Measurements from ENCODE around the gene GAS7. TPM values are rescaled to one million over a fixed set of nuclear protein-coding genes. Genes with fewer than 3 reads are reported as not detected.
A peak's percentile ranks its signal among the peaks of the same experiment; 100 is the strongest.
"Not testable (repeated sequence)": the region's sequence is repeated elsewhere in the genome, so short reads cannot be mapped to it uniquely, and the experiment has no call there.

GAS7 gene
- total RNA-seq, 1 donor from 2014 or later = 50.6 TPM

GRCh38 chr17:10103712-10104111, 94.7 kb downstream of the GAS7 start:
- no peak overlapping the region for H3K27ac ChIP-seq
- no peak overlapping the region for H3K4me3 ChIP-seq
- ATAC-seq = no peak
- H3K4me1 ChIP-seq = no peaks in the 10 kb centered on the region
- no peaks in the 10 kb centered on the region for H3K9me3 ChIP-seq
- no peaks in the 10 kb centered on the region for H3K36me3 ChIP-seq
- DNase-seq = no peak
- TF ChIP-seq, protein P1, sequence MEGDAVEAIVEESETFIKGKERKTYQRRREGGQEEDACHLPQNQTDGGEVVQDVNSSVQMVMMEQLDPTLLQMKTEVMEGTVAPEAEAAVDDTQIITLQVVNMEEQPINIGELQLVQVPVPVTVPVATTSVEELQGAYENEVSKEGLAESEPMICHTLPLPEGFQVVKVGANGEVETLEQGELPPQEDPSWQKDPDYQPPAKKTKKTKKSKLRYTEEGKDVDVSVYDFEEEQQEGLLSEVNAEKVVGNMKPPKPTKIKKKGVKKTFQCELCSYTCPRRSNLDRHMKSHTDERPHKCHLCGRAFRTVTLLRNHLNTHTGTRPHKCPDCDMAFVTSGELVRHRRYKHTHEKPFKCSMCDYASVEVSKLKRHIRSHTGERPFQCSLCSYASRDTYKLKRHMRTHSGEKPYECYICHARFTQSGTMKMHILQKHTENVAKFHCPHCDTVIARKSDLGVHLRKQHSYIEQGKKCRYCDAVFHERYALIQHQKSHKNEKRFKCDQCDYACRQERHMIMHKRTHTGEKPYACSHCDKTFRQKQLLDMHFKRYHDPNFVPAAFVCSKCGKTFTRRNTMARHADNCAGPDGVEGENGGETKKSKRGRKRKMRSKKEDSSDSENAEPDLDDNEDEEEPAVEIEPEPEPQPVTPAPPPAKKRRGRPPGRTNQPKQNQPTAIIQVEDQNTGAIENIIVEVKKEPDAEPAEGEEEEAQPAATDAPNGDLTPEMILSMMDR (IDR thresholded peaks at IDR 0.05) = no peak
- H3K27me3 ChIP-seq = no peaks in the 10 kb centered on the region
- intact Hi-C loops (cut with DNase I) = no loop called here

- Histone ChIP-seq H3K4me3 (no peak overlapping the region), H3K4me1 (no peaks in the 10 kb centered on the region), H3K9me3 (no peaks in the 10 kb centered on the region), H3K27me3 (no peaks in the 10 kb centered on the region), H3K36me3 (no peaks in the 10 kb centered on the region), H3K27ac (no peak overlapping the region)
- DNase-seq = no peak
- intact Hi-C loops (cut with DNase I) = no loop called here
- TF ChIP-seq, protein P1 (IDR thresholded peaks at IDR 0.05) = no peak
- no peak for ATAC-seq
Measured at GRCh38 chr17:10102817-10103216, 95.6 kb downstream of the GAS7 start.

DNA sequence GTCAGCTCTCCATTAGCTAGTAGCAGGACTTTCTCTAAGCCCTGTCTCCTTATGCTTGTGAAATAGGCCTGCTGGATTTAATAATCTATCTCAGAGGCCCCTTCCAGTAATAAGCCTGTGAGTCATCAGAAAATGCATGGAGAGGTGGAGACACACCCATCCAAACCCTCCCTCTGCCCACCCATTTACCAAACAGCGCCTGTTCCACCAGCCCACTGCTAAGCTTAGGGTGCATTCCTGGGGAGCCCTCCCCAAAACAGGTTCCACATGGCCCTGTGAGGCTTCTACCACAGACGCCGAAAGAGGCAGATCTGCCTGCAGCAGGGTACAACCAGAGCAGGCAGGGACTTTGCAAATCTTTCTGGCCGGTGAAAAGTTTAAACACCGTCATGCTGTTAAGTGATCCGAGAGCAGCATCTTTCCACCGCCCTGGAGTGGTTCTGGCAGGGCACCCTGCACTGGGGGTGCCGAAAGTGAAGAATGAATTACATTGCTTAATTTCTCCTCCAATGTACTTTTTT, 99.3 kb downstream of the GAS7 start:
- H3K27ac ChIP-seq = no peak overlapping the region
- H3K4me1 ChIP-seq = peaks cover 8% of the 10 kb centered on the region
- peak; percentile 50 for ATAC-seq
- intact Hi-C loops (cut with DNase I) = no loop called here
- H3K27me3 ChIP-seq = no peaks in the 10 kb centered on the region
- no peaks in the 10 kb centered on the region for H3K36me3 ChIP-seq
- no peaks in the 10 kb centered on the region for H3K9me3 ChIP-seq
- DNase-seq = no peak
- H3K4me3 ChIP-seq = no peak overlapping the region
- TF ChIP-seq, protein P1 (IDR thresholded peaks at IDR 0.05) = no peak

- no peaks in the 10 kb centered on the region for H3K36me3 ChIP-seq
- intact Hi-C loops (cut with DNase I) = no loop called here
- TF ChIP-seq, protein P1 (IDR thresholded peaks at IDR 0.05) = no peak
- H3K4me1 ChIP-seq = peaks cover 8% of the 10 kb centered on the region
- H3K9me3 ChIP-seq = peaks cover 5% of the 10 kb centered on the region
- no peaks in the 10 kb centered on the region for H3K27me3 ChIP-seq
- peak overlapping the region; percentile 11 for H3K27ac ChIP-seq
- DNase-seq (no peak), ATAC-seq (no peak)
- no peak overlapping the region for H3K4me3 ChIP-seq
Measured at GRCh38 chr17:10096596-10096995, 101.8 kb downstream of the GAS7 start.

- DNase-seq; H3K27me3 ChIP-seq; intact Hi-C loops (cut with DNase I); H3K4me1 ChIP-seq; ATAC-seq; H3K4me3 ChIP-seq; H3K9me3 ChIP-seq; H3K36me3 ChIP-seq: not testable (repeated sequence)
- H3K27ac ChIP-seq = peak overlapping the region; percentile 36
Measured at GRCh38 chr17:10095295-10095694, 103.1 kb downstream of the GAS7 start.

- H3K9me3 ChIP-seq = peaks cover 5% of the 10 kb centered on the region
- peak overlapping the region; percentile 36 for H3K27ac ChIP-seq
- TF ChIP-seq, protein P1 (IDR thresholded peaks at IDR 0.05) = no peak
- DNase-seq (no peak), ATAC-seq (no peak)
- no peaks in the 10 kb centered on the region for H3K36me3 ChIP-seq
- H3K4me3 ChIP-seq = no peak overlapping the region
- intact Hi-C loops (cut with DNase I) = no loop called here
- peaks cover 8% of the 10 kb centered on the region for H3K4me1 ChIP-seq
- no peaks in the 10 kb centered on the region for H3K27me3 ChIP-seq
Measured at GRCh38 chr17:10094797-10095196, 103.6 kb downstream of the GAS7 start.
